Metanephros (tissue), 1 donor: ENCODE data around the gene MAML3. TPM values are rescaled to one million over a fixed set of nuclear protein-coding genes. Genes with fewer than 3 reads are reported as not detected.

Source experiments
- total RNA-seq: library from RNA; depleted of rRNA; stranded (reverse); fragments of >200 nt; gene quantifications from one replicate; pipeline ENCODE4 v1.2.3, GENCODE V29; 2014

Gene MAML3
- 15.5 TPM for total RNA-seq

GRCh38 chr4:140153718-140154571 lies at the start of gene MAML3:
MAML3 (minus strand) TSS chr4:140154184; CDS start chr4:140153327, 857 bp downstream.

Other genes starting within 250 kb of the MAML3 start
- gene SCOC, start 219.5 kb upstream of the MAML3 start, total RNA-seq, result 47.9 TPM